Stimulated activated CD4-positive, alpha-beta T cell treated with anti-CD3 and anti-CD28 coated beads, Interleukin-15, amount 100 ng/mL, for 48 hours (primary cell): ENCODE data around the gene NALCN.

Source experiments
- DNase-seq, 2 donors: peaks; one replicate each; pipeline ENCODE4 v3.0.0-alpha.2; 2020; ENCODE audit warnings: low read depth in 2 of 2

NALCN gene

GRCh38 chr13:101415358-101416174, 742 bp downstream of the NALCN start:
- no peak for DNase-seq

- no peak for DNase-seq
Observed at GRCh38 chr13:101412076-101412475, 4.2 kb downstream of the NALCN start.

- no peak for DNase-seq
Observed at GRCh38 chr13:101408992-101409656, 7.2 kb downstream of the NALCN start.

DNA sequence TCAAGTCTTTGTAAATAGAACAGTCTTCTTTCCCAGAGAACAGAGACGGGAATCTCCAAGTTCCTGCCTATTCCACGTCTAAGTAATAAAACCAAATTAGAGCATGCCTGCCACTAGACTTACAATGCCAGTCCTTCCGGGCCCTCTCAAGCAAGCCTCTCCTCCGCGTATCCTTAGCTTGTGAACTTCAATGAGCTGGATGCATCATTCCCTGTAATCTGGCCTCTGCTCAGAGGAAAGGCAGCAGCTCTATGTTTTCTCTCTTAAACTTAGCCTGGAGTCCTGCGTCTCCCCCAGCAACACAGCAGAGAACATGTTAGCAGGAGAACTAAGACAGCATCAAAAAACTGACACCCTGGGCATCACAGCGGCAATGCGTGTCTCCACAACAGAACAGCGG, 8.2 kb downstream of the NALCN start:
- DNase-seq: no peak

DNA sequence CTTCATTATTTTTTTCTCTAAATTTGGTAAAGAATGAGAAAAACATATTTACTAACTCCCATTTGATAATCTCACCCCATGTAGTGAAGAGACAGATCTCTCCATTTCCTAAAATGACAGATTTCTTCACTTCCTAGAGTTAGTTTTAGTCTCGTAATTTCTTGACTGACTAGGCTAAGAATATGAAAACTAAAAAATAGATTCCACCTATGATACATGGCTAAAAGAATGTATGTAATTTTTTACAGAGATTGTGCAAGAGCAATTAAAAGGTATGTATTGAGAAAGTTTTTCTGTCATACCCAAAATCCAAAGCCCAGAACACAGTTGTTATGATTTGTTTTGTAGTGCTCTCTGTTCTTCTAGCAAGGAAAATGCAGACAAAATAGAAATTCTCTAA, 9.5 kb downstream of the NALCN start:
- DNase-seq: no peak

DNA sequence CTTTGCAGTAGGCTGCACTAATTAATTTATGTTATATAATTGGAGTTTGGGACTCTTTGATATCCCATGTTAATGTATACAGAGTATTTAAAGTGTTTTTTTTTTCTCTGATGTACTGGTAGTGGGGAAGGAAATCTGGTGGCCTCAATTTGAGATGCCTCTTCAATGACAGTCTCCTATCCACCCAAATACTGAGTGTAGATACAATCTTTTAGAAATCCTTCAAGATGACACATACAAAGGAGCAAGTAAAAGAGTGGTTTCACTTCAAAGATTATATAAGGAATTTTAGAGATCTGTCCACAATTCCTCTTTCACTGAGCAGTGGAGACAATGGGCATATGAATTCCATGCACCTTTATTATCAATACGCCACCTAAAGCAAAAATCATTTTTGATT, 15.1 kb downstream of the NALCN start:
- no peak for DNase-seq

GRCh38 chr13:101399365-101399764, 16.9 kb downstream of the NALCN start:
- DNase-seq: no peak

DNA sequence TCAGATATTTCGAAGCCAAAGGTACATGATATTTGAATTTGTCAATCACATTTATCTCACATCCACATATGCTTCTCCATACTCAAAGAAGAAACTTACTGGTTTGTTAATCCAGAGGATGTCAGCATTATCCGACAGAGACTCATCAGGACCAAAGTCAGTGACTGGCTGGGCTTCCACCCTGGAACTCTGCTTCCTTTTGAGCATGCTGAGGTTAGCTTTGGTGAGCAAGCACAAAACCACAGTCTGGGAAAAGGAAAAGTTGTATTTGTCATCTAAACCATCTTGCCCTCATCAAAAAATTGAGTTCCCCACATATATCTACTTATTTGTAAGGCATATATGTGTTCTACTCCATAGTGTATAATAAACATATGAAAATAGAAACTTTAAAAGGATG, 17.4 kb downstream of the NALCN start:
- DNase-seq: no peak

- DNase-seq: no peak
Observed at GRCh38 chr13:101398191-101398590, 18.1 kb downstream of the NALCN start.

DNA sequence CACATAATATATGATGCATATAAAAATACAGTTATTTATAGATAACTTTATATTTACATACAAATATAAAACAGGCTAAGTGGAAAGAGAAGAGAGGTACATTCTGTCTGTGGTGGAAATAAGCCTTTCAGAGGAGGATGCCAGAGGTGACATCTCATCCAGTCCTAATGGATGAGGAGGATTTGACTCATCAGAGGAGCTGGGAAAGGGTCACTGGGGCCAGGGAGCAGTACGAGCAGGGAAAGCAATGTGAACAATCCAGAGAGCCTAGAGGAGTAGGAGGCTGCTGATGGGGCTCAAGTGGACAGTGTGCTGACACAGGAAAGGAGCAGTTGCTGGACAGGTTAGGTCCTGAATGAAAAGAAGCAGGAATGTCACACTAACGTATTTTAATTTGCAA, 18.6 kb downstream of the NALCN start:
- no peak for DNase-seq

- no peak for DNase-seq
Observed at GRCh38 chr13:101394605-101395004, 21.7 kb downstream of the NALCN start.

GRCh38 chr13:101393140-101393539, 23.2 kb downstream of the NALCN start:
- no peak for DNase-seq

DNA sequence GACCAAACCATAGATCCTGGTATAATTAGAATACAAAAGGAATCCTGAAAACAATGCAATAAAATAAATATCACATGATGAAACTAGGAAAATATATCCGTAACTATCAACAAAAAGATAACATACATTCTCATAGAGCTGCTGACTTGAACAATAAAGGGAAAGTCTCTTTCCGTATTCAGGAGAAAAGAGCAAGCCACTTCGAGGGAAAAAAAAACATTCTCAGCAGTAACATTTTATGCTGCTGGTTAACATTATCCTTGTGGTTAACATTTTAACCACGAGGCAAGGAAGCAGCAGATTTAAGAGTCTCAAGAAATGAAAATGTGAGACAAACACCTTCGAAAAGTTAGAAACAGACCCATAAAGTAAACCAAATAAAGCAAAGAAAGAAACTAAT, 25.8 kb downstream of the NALCN start:
- no peak for DNase-seq

DNA sequence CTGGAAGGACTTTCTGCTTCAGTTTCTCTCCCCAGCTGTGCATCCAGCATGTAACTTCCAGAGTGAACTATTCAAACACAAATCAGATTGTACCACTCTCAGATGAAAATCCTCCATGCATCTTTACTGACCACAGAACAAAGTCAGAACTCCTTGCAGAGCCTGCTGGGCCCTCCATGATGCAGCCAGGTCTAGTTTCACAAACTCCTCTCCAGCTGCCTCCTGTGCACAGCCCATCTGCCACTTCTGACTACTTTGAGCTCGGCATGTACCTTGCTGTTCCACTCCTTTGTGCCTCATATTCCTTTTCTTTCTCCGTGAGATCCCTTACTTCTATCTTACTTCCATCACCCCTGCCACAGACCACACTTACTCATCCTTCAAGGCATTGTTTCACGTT, 31.4 kb downstream of the NALCN start:
- DNase-seq: no peak

DNA sequence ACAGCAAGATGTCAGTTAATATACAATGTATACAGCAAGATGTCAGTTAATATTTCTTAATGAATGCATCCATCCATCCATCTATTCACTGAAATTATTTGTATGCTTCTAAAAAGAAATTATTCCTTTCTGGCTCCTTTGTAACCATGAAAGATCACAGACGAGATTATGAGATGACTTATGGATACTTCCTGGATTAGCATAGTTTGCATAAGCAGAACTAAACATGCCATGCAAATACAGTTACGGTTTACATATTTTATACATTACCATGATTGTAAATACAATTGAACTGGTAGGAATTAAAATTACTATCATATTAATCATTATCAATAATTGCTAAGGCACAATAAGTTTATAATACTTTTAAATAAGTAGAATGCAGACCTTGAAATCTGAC, 32.7 kb downstream of the NALCN start:
- DNase-seq: no peak

- DNase-seq: no peak
Observed at GRCh38 chr13:101382701-101383100, 33.6 kb downstream of the NALCN start.

DNA sequence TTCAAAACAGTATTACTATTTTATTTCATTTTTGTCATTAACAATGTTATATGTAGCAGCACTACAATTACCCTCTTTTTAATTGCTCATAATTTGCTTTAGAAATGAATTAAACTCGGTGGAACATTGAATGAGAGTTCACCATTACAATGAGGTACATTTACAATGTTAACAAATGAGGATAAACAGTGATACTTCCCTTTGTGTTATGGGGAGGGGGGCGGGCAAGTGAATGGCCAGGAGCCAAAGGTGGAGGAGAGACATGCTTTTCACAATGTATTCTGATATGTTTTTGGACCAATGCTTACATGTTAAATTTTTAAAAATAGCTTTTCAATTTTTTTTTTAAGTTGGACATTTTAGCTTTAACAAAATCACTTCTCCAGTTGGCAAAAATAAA, 34.2 kb downstream of the NALCN start:
- DNase-seq: no peak

DNA sequence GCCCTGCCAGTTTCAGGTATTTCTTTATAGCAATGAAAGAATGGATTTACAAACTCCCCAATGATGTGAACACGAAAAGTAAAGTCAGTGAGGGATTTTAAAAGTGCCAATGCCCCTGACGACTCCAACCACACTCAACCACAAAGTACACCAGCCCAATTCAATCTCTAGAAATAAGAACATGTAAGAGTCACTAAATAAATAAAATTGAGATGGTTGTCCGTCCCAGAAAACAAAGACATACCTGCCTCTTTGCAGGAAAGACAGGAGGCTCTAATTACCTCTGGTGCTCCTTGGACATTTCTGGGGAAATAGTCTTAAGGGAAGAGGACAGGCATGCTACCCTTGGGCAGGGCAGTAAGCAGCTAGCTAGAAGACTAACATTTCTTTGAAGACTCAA, 55.8 kb downstream of the NALCN start:
- no peak for DNase-seq

- DNase-seq: no peak
Observed at GRCh38 chr13:101354895-101355294, 61.4 kb downstream of the NALCN start.

DNA sequence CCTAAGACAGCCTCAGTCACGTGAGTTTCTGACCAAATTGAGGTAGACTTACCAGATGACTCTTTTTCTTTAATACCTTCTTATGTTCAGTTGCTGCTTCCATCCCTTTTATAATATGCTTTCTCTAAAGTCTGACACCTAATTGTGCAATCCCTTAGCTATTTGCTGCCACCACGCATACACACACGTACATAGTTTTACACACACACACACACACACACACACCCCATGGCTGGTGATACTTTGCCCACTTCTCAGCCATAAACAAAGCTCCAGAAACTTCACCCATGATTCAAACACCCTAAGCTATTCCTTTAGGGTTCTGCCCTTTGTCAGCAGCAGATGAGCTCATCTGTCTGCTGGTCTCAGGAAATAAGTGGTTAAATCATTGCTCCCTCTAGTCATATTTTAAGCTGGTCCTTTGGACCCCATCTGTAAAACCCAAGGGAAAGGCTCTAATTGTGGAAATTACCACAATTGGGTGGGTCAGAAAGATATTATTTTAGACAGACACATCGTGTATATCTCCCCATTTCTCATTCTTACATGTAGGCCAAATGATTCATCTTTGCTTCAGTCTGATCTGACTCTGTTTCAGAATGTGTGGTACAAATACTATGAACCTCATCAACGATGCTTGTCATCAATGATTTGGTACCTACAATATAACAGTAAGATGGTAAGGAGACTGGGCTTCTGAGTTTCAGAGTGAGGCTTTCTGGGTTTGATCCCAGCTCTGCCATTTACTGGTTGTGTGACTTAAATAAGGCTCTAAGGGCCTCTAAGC, 69.2 kb downstream of the NALCN start:
- DNase-seq: no peak

DNA sequence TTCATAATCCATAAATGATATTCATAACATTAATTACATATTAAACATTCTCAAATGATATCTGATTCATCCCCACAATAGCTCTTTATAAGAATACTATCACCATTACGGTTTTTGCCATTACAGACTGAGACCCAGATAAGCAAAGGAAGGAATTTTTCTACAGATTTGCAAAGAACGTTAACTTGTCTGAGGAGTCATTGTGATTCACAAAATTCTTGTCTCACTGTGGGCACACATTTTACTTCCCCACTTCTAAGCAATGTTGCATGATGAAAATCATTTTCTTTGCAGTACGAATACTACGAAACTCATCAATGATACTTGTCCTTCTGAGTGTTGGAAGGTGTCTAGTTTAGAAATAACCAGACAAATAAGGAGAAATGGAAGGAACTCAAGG, 70.1 kb downstream of the NALCN start:
- DNase-seq: no peak

DNA sequence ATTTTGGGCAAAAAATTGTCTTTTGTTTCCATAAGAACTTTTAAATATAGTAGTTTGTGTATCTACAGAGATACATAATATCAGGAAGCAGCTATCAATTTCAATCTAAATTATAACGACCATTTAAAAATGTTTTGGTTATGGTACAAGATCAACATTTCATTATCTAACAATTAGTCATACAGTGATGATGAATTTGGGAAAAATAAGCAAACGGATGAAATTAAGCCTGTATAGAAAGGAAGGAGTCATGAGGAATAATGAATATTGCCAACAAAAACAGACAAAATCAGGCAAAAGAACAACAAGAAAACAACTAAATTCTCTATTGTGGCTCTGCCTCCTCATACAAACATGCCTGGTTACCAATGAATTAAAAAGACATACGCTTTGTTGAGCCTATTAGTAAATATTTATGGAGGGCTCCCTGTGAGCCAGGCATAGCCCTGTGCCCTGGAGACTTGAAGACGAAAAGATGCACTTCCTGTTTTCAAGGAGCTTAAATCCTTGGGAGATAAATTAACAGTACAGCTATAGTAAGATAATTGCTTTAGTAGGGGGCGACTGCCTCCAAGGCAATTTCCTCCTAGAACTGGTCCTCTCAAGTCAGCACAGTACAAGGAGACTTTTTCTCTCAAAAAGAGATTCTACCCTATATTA, 73.0 kb downstream of the NALCN start:
- DNase-seq: no peak
